CD4-positive, alpha-beta T cell treated with Interleukin-12 subunit alpha and Interleukin-12 subunit beta, for 1 hour (primary cell): ENCODE data around the gene NEMP2.
A peak's percentile ranks its signal among the peaks of the same experiment; 100 is the strongest.
"Not testable (repeated sequence)": the region's sequence is repeated elsewhere in the genome, so short reads cannot be mapped to it uniquely, and the experiment has no call there.

Experiments used
- DNase-seq: peaks from one replicate; pipeline ENCODE4 v3.0.0-alpha.2; 2020

The NEMP2 gene

GRCh38 chr2:190486037-190486623 is 48.4 kb downstream of the NEMP2 start:
- DNase-seq: no peak

- no peak for DNase-seq
Observed at GRCh38 chr2:190482451-190482850, 52.1 kb downstream of the NEMP2 start.

GRCh38 chr2:190481339-190481738 is 53.2 kb downstream of the NEMP2 start:
- no peak for DNase-seq

GRCh38 chr2:190478572-190479195 is 55.8 kb downstream of the NEMP2 start:
- DNase-seq: no peak

GRCh38 chr2:190477661-190478454 is 56.7 kb downstream of the NEMP2 start:
- DNase-seq: no peak

- DNase-seq: no peak
Observed at GRCh38 chr2:190470256-190470826, 64.2 kb downstream of the NEMP2 start.

- peak; percentile 20 for DNase-seq
Observed at GRCh38 chr2:190469771-190470170, 64.8 kb downstream of the NEMP2 start.

- no peak for DNase-seq
Observed at GRCh38 chr2:190468814-190469569, 65.5 kb downstream of the NEMP2 start.

GRCh38 chr2:190468354-190468753 is 66.2 kb downstream of the NEMP2 start:
- DNase-seq: not testable (repeated sequence)

GRCh38 chr2:190467575-190468083 is 66.9 kb downstream of the NEMP2 start:
- no peak for DNase-seq

GRCh38 chr2:190466819-190467446 is 67.6 kb downstream of the NEMP2 start:
- DNase-seq: no peak

GRCh38 chr2:190465060-190465459 is 69.5 kb downstream of the NEMP2 start:
- no peak for DNase-seq

- DNase-seq: no peak
Observed at GRCh38 chr2:190462611-190463010, 71.9 kb downstream of the NEMP2 start.

- DNase-seq: no peak
Observed at GRCh38 chr2:190462181-190462580, 72.3 kb downstream of the NEMP2 start.

GRCh38 chr2:190460487-190460886 is 74.0 kb downstream of the NEMP2 start:
- no peak for DNase-seq

- no peak for DNase-seq
Observed at GRCh38 chr2:190459881-190460280, 74.6 kb downstream of the NEMP2 start.

- DNase-seq: no peak
Observed at GRCh38 chr2:190458352-190459107, 76.0 kb downstream of the NEMP2 start.

GRCh38 chr2:190457256-190457655 is 77.3 kb downstream of the NEMP2 start:
- no peak for DNase-seq

- DNase-seq: no peak
Observed at GRCh38 chr2:190456833-190457232, 77.7 kb downstream of the NEMP2 start.

GRCh38 chr2:190455358-190456095 is 79.0 kb downstream of the NEMP2 start:
- DNase-seq: no peak

- DNase-seq: no peak
Observed at GRCh38 chr2:190454795-190455194, 79.7 kb downstream of the NEMP2 start.
